VCaP (cell line): ENCODE data around the gene GLS.

Source experiments
- H3K27ac ChIP-seq: fragments of 450-650 bp; 2 replicates; pipeline ENCODE4 v1.5.1; 2017
- CTCF ChIP-seq: fragments of 450-650 bp; conservative IDR thresholded peaks from 2 replicates; pipeline ENCODE4 v1.5.1; 2017; ENCODE audit warnings: mild to moderate bottlenecking, moderate library complexity

The GLS gene

GRCh38 chr2:190965580-190966222, 85.1 kb downstream of the GLS start:
- no peak overlapping the region for H3K27ac ChIP-seq
- TF ChIP-seq CTCF, result no peak

DNA sequence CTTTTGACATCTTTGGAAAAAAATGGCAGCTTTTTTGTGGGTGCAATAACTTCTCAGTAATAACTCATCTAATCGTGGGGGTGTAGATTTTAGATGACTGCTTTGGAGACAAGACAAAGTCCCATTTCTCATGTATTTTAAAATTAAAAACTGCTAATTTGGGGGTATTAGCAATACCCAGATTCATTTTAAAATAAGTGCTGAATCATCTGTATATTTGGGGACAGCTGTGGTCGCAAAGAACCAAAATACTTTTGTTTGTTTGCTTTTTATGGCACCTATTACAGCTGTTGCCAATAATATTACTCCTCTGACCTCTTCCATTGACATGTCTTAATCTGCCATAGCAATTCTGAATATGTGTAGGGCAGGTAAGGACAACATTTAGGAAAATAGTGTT, 87.9 kb downstream of the GLS start:
- no peak for TF ChIP-seq CTCF
- H3K27ac ChIP-seq, result no peak overlapping the region

DNA sequence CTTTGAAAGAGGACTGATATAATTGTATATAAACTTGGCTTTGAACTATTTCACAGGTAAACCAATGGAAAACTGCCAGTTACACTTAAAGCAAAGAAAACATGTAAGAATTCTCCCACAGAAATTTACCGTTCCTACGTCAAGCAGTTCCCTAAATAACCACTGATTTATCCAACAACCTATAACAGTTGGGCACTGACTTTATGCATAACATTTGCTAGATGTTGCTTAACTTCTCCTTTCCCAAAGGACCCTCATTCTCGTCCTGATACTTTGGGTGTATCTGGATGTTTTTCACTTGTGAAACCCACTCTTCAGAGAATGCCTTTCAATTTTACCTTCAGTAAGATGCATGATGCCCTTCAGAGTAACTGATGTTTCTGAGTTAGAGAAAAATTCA, 89.5 kb downstream of the GLS start:
- H3K27ac ChIP-seq, result no peak overlapping the region
- TF ChIP-seq CTCF, result no peak

GRCh38 chr2:190970873-190971506, 90.4 kb downstream of the GLS start:
- no peak overlapping the region for H3K27ac ChIP-seq
- no peak for TF ChIP-seq CTCF

GRCh38 chr2:190972213-190972612, 91.6 kb downstream of the GLS start:
- H3K27ac ChIP-seq, result no peak overlapping the region
- no peak for TF ChIP-seq CTCF

GRCh38 chr2:190972846-190973245, 92.2 kb downstream of the GLS start:
- H3K27ac ChIP-seq, result no peak overlapping the region
- no peak for TF ChIP-seq CTCF

- TF ChIP-seq CTCF, result no peak
- no peak overlapping the region for H3K27ac ChIP-seq
Measured at GRCh38 chr2:190973262-190973661, 92.6 kb downstream of the GLS start.
